NCI-H446 (cell line): ENCODE data around the gene GAREM2.

Source experiments
- DNase-seq, 2 experiments: peaks; one replicate each; lab custom pipeline; 2025; lab: John Stamatoyannopoulos, UW

Gene GAREM2

GRCh38 chr2:26169681-26170414 lies 3.0 kb upstream of the GAREM2 start:
- DNase-seq, result no peak

GRCh38 chr2:26170795-26171194 lies 2.1 kb upstream of the GAREM2 start:
- DNase-seq, result no peak

GRCh38 chr2:26172189-26172870 lies 558 bp upstream of the GAREM2 start:
- DNase-seq, result no peak

- no peak for DNase-seq
These were observed 1.0 kb downstream of the GAREM2 start for GRCh38 chr2:26173776-26174482.

- no peak for DNase-seq
These were observed 2.0 kb downstream of the GAREM2 start for GRCh38 chr2:26174691-26175465.

GRCh38 chr2:26175466-26176278 lies 2.8 kb downstream of the GAREM2 start:
- DNase-seq, result no peak

GRCh38 chr2:26176279-26176615 lies 3.4 kb downstream of the GAREM2 start:
- no peak for DNase-seq

GRCh38 chr2:26177122-26177521 lies 4.2 kb downstream of the GAREM2 start:
- DNase-seq, result no peak

- no peak for DNase-seq
These were observed 5.4 kb downstream of the GAREM2 start for GRCh38 chr2:26178246-26178645.

GRCh38 chr2:26178746-26179436 lies 6.0 kb downstream of the GAREM2 start:
- no peak for DNase-seq

- no peak for DNase-seq
These were observed 6.6 kb downstream of the GAREM2 start for GRCh38 chr2:26179446-26179913.

GRCh38 chr2:26182441-26182840 lies 9.6 kb downstream of the GAREM2 start:
- DNase-seq, result no peak

- DNase-seq, result no peak
These were observed 10.2 kb downstream of the GAREM2 start for GRCh38 chr2:26182887-26183630.

GRCh38 chr2:26184121-26184520 lies 11.2 kb downstream of the GAREM2 start:
- no peak for DNase-seq

GRCh38 chr2:26184555-26185303 lies 11.8 kb downstream of the GAREM2 start:
- no peak for DNase-seq

GRCh38 chr2:26185304-26185928 lies 12.5 kb downstream of the GAREM2 start:
- DNase-seq, result no peak

- no peak for DNase-seq
These were observed 13.3 kb downstream of the GAREM2 start for GRCh38 chr2:26185954-26186770.

- DNase-seq, result no peak
These were observed 14.2 kb downstream of the GAREM2 start for GRCh38 chr2:26187114-26187513.
